NT2/D1 (cell line): ENCODE measurements around the gene PPIL3.

Experiments
- SUZ12 ChIP-seq: IDR thresholded peaks from 2 replicates; pipeline ENCODE4 v1.6.1; 2011; ENCODE audit not compliant: insufficient read length, insufficient read depth; ENCODE audit errors: extremely low read depth
- YY1 ChIP-seq: IDR thresholded peaks from 2 replicates; pipeline ENCODE4 v1.6.1; 2011; ENCODE audit not compliant: insufficient read length, insufficient read depth
- ZNF274 ChIP-seq: IDR thresholded peaks from 2 replicates; pipeline ENCODE4 v1.6.1; 2011; ENCODE audit warnings: mild to moderate bottlenecking, low read depth, low read length

GRCh38 chr2:200828104-200828503 is 60.8 kb downstream of the PPIL3 start:
- TF ChIP-seq ZNF274 (no peak), YY1 (no peak), SUZ12 (no peak)
